HG03039 (cell line): Measurements from ENCODE around the gene MTR.
"Not testable (repeated sequence)": the region's sequence is repeated elsewhere in the genome, so short reads cannot be mapped to it uniquely, and the experiment has no call there.

Experiments
- ATAC-seq: cut with Tn5 transposase; IDR thresholded peaks from one replicate; pipeline ENCODE4 v1.9.1; 2021; ENCODE audit warnings: mild to moderate bottlenecking, moderate library complexity; ENCODE audit not compliant: unreplicated experiment

Gene MTR

DNA sequence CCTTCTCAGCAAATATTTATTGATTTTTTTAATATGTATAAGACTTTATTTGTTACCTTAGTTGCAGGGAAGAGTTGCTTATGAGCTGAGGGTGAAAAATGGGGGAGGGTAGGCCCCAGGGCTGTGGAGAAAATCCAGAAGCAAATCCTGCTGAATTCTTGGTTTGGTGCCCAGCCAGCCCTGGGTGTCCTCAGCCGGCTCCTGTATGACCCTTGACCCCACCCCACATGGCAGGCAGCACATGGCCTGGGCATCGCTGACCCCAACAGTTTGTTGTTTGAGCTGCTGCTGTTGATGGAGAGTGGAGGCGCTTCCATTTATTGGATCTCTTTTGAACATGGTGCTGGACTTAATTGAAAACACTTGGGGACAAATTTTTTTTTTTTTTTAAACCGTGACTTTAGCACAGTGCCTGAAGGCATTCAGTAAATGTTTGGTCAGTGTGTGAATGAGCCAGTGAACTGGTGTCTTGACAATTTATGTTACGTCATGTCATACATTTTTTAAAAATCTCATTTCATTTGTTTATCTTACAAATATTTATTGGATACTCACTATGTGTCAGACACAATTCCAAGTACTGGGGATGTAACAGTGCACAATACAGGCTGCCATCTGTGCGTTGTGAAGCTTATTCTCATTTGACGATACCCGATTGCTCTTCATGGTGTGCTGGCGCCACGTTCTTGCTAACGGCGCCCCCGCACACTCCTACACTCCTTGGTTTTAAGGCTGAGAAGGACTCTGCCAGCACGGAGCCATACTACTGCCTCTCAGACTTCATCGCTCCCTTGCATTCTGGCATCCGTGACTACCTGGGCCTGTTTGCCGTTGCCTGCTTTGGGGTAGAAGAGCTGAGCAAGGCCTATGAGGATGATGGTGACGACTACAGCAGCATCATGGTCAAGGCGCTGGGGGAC, 98.8 kb downstream of the MTR start:
- no peak for ATAC-seq

DNA sequence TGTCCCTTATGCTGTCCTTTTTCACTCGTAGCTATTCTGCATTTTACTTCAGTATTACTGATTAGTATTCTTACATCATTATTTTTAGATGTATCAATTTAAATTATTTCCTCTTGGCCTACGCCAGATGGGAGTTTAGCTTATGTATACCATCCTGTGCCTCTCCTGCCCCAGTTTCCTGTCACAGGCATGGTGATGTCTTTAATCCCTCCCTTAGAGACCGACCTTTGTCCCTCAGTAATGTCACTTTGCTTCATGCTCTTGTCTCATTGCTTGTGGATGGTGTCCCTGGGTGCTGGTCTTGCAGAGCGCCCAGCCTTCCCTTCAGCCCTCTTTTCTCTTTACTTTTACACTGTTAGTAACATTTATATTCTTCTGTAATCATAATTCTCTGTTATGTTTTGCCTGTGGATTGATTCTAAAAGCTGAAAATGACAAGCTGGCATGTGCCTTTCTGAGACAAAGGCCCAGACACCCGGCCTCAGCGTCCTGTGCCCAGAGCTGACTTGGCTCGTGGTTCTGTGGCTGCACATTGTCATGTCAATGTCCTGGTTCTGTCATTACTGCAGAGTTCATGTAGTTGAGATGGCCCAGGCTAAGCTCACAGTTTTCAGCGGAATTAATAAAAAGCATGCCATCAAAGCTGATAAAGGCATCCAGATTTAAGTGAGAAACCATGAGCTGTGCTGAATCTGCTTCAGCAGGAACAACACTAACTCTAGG, 100.7 kb downstream of the MTR start:
- no peak for ATAC-seq

DNA sequence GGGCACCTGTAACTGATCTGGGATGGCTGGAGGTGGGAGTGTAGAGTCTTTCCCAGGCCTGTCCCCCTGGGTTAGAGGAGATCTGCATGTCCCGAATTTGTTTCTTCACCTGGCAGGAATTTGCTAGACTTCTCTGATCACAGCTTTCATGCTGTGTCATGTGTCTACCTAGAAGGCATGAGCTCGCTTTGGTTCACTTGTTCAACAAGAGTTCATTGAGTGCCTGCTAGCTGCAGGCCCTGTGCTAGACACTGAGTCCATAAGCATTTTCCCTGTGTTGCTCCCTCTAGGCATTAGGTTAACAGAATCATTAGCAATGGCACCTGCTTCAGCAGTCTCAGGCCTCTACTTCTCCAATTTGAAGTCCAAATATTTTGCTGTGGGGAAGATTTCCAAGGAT, 101.6 kb downstream of the MTR start:
- ATAC-seq, result no peak

DNA sequence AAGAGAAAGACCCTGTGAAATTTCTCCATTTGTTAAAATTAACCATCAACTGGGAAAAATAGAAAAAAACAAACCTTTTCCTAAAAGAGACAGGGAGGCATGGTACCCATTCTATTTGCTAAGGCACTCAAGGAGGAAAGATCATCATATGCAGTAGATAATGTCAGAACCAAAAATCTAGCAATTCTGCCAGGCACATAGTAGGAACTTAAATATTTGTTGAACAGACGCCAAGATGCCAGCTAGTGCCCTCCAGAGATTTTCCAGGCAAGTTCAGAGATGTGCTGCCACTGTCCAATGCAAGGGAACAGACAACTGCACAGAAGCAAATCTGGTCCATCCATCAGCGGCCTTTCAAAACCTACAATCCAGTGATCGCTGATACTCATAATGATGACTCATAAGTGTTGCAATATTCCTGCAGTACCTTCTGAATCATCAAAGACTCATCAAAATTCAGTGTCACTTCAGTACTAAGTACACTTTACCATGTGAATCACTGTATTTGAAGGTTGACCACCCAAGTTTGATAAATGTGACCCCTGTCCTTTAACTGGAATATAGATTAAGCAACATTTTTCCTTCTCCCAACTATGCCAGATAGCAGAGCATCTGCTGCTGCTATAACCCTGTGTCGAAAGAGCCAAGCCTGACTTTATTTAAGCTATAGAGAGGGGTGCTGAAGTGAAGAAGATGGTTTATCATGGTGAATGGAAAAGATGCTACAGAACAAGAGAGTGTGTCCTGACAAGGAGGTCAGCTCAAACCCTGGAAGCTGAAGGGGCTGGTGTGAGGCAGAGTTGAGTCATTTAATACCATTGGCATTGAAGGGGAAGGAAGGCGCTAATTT, 110.0 kb downstream of the MTR start:
- ATAC-seq, result no peak

DNA sequence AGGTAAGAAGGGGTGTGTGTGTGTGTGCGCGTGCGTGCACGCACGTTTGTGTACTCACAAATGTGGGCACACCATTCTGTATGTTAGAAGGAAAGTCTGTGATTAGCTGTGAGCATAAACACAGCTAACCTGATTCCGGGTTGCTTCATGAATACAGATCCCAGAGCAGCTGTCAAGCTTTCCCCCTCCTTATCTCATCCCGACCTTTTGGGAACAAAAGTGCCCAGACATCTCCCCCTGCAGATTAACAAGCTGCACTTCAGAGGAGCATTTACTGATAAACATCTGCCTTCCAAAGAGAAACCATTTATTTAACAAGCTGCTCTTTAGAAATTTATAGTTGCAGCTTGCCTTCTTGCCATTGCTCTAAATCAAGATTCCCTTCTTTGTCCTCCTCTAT, 112.1 kb downstream of the MTR start:
- no peak for ATAC-seq

DNA sequence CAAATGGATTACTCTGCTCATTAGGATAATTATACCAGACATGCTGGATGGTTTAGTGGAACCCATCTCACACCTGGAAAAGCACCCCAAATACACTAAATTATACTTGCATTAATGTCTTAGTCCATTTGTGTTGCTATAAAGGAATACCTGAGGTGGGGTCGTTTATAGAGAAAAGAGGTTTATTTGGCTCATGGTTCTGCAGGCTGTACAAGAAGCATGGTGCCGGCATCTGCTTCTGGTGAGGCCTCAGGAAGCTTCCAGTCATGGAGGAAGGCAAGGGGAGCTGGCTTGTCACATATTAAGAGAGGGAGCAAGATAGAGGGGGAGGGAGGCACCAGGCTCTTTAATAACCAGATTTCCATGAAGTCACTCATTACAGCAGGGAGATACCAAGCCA, 113.6 kb downstream of the MTR start:
- no peak for ATAC-seq

DNA sequence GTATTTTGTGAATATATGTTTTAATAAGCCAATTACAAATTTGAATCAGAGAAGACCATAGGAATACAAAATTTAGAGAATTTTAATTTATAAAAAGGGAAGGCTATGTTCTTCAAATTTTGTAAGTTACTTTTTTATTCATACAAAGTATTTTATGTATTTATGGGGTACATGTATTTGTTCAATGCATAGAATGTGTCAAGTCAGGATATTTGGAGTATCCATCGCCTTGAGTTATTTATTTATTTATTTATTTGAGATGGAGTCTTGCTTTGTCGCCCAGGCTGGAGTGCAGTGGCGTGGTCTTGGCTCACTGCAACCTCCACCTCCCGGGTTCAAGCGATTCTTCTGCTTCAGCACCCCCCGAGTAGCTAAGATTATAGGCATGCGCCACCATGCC, 116.0 kb downstream of the MTR start:
- not testable (repeated sequence) for ATAC-seq

DNA sequence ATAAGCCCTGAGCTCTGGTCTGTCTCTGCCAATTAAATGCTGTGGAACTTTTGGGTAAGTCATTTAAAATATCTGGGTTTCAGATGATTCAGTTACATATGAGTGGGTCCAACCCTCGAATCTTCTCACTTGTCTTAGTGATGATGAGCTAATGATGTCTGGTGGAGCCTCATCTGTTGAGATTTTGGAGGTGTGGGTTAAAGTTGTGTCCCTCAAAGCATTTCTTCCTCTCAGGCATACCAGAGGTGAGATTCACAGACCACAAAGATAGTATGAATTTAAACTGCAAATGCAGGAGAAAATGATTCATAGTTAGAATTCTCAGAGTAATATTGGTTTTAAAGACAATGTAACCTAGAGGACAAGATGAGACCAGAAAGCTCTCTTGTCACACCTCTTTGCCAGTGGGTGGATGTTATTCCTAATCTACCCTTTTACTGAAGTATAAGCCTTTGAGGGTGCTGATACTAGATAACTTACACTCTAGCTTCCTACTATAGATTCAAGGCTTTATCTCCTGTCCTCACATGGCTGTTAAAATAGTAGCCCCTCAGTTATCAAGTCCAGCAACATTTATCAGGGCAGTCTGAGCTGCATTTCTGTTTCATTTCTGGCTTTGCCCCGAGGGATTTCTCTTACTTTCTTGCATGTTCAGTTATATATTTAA, 118.4 kb downstream of the MTR start:
- ATAC-seq, result no peak

DNA sequence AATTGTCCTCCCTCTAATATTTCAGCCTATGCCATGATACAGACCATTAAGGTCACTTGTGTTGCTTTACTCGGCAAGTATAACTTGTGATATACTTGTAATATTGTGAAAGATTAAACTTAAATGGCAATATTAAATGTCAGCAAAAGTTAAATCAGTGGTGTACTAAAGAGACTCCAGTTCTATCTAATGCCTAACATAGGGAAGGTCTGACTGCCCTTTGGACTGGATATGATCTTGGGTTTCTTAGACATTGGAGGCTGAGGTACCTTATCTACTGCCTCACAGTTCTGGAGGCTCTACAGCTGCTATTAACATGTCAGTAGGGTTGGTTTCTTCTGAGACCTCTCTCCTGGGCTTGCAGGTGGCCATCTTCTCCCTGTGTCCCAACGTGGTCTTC, 119.3 kb downstream of the MTR start:
- ATAC-seq, result no peak

DNA sequence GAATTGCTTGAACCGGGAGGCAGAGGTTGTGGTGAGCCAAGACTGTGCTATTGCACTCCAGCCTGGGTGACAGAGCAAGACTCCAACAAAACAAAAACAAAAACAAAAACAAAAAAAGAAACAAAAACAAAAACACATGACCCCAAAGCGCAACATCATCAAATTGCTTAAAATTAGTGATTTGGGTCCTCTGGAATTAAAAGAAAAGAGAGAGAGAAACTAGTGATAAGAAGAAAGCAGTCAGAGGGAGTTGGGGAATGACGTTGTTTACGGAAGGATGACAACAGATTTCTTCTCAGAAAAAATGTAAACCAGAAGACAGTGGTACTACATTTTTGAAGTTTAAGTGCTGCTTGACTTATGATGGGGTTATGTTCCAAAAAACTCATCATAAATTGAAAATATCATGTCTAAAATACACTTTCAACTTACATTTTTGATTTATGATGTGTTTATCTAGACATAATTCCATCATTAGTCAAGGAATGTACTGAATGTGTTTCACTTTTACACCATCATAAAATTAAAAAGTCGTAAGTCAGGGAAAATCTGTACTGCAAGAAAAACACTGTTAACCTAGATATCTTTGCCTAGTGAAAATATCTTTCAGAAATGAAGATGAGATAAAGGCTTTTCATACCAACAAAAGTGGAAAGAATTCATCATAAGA, 121.2 kb downstream of the MTR start:
- no peak for ATAC-seq

DNA sequence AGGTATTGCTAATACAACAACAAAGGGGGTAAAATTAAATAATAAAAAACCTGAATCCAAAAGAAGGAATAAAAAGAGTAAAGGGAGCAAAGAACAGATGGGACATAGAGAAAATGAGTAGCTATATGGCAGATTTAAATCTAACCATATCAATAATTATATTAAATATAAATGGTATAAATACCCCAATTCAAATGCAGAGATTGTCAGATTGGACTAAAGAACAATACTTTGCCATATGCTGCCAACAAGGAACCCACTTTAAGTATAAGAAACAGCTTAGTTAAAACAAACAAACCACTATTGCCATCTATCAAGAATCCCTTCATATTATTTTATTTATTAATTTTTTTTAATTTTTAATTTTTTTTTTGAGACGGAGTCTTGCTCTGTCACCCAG, 122.4 kb downstream of the MTR start:
- no peak for ATAC-seq

DNA sequence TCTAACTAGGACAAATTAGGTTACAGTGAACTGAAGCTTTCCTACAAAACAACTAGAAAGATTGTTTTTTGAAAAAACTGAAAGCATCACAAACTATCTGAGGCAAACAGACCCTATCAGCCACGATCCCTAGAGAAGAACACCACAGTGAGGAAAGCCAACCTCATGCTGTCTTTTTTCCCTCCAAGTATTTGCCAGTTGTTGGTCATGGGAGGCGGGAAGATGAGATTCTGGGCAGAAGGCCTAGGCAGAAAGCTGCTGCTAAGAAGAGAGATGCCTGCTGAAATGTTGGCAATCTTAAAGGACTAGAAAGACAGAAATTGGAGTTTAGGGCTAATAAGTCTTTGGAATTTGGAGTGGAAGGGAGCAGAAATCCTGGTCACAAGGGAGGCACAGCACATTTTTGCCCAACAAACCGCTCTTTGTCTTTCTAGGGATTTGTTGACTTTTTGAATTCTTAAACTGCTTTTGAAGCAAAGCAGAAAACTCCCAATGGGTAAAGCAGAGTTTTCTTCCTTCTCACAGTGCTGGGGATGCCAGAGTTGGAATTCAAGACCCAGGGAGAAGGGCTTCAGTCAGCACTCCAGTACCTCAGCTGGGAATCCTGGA, 125.3 kb downstream of the MTR start:
- ATAC-seq, result no peak

DNA sequence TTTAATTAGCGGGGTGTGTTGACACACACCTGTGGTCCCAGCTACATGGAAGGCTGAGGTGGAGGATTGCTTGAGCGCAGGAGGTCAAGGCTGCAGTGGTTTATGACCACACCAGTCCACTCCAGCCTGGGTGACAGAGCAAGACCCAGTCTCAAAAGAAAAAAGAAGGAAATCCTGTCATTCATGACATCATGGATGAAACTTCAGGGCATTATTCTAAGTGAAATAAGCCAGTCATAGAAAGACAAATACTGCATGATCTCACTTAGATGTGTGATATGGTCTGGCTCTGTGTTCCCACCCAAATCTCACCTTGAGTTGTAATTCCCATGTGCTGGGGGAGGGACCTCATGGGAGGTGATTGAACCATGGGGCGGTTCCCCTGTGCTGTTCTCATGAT, 126.5 kb downstream of the MTR start:
- no peak for ATAC-seq

DNA sequence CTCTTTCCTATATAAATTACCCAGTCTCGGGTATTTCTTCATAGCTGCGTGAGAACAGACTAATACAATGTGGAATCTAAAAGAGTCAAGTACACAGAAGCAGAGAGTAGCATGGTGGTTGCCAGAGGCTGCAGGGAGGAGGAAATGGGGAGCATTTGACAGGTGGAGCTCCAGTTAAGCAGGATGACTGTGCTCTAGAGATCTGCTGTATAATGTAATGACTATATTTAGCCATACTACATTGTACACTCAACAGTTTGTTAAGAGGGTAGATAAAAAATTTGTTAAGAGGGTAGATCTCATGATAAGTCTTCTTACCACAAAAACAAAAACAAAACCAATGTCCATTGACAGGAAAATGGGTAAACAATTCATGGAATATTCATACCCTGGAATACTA, 127.1 kb downstream of the MTR start:
- no peak for ATAC-seq

DNA sequence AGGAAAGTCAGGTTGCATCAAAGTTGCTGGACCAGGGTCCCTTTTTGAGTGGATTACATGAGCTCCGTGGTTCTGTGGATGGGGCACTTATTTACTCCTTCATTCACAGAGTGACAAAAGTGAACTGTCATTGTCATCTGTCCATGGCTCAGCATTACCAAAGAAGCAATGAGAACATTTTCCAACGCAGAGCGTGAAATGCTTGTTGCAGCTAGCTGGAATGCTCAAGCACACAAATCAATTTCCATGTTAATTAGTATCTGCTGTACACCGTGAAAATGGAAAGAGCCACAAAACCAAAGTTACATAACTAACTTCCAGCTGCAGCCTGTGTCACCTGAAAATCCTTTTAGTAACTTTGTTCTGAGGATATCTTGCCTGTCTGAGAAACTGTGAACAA, 130.3 kb downstream of the MTR start:
- ATAC-seq, result no peak

DNA sequence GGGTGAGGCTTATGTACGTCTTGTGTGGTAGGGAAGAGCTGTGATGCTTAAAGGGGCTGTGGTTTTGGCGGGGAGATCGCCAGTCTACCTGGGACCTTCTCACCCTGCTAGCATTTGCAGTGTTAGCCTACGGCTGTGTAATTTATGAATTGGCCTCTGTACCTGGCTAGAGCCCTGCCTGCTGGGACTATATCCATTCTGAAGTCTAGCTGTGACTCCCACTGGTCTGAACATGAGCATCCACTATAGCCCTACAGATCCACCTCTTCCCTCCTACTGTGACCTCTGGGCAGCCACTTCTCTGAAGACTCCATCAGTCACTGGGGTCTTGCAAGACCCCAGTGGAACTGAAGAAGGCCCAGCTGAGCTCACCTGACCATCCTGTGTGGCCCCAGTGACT, 135.4 kb downstream of the MTR start:
- ATAC-seq, result no peak

DNA sequence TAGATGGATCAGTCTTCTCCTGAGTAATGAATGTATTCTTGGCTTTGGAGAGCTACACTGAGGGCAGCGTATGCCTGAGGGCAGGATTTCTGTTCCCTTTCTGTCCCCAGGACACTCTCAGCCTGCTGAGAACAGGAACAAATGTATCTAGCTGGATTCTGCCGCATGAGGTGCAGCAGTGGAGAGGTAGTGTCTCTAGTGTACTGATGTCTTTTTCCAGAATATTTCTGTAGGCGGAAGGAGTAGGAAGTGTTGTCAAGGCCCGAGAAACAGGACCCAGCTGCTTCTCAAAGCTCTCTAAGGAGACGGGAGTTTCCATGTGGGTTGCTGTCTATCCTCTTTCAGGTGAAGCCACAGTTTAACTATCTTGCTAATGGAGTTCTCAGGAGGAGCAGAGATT, 143.7 kb downstream of the MTR start:
- ATAC-seq, result no peak

DNA sequence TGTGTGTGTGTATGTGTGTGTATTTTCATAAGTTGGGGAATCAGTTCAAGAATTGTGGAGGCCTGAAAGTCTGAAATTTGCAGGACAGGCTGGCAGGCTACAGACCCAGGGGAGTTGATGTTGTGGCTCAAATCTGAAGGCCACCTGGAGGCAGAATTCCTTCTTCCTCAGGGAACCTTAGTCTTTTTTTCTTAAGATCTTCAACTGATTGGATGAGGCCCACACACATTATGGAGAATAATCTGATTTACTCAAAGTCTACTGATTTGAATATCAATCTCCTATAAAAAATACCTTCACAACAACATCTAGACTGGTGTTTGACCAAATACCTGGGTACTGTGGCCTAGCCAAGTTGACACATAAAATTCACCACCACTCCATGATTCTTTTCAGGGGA, 147.3 kb downstream of the MTR start:
- no peak for ATAC-seq

DNA sequence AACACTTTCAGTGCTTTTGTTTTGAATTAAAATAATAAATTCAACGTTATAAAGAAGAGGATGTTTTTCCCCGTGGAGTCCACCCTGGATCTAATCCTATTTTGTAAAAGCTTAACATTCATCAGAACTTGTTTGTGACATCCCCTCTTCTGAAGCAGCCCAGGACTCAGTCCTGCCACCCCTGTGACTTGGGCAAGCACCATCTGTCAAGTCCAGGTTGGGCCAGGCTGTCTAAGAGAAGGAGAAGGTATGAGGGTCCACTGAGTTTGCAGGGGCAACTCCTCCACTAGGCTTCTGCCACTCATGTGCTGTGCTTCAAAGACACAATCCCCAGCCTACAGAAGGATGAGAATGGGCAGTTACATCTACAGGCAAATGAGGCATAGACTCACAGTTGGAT, 149.5 kb downstream of the MTR start:
- no peak for ATAC-seq

DNA sequence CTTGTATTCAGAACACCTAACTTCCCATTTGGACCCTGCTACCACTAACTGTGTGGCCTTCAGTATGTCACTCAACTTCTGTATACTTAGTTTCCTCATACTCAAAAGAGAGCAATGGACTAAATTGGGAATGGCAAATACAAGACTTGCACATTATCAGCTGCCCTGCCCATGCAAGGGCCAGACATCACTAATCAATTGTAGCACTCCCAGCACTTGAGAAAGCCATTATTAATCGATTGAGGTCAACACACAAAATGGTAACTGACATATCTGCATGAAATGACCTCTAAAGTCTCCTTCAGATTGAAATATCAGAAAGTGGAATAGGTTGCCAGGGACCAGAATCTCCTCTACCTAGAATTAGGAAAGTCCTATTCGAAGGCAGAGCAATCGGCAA, 149.9 kb downstream of the MTR start:
- ATAC-seq, result no peak
